Stimulated activated CD4-positive, alpha-beta T cell treated with anti-CD3 and anti-CD28 coated beads, TNF-alpha, amount 100 ng/mL, for 4 hours (primary cell): ENCODE measurements around the gene CLSTN1.

Experiments used
- DNase-seq, 3 experiments: peaks; one replicate each; pipeline ENCODE4 v3.0.0-alpha.2; 2020; ENCODE audit warnings: low read depth in 3 of 3

CLSTN1 gene

DNA sequence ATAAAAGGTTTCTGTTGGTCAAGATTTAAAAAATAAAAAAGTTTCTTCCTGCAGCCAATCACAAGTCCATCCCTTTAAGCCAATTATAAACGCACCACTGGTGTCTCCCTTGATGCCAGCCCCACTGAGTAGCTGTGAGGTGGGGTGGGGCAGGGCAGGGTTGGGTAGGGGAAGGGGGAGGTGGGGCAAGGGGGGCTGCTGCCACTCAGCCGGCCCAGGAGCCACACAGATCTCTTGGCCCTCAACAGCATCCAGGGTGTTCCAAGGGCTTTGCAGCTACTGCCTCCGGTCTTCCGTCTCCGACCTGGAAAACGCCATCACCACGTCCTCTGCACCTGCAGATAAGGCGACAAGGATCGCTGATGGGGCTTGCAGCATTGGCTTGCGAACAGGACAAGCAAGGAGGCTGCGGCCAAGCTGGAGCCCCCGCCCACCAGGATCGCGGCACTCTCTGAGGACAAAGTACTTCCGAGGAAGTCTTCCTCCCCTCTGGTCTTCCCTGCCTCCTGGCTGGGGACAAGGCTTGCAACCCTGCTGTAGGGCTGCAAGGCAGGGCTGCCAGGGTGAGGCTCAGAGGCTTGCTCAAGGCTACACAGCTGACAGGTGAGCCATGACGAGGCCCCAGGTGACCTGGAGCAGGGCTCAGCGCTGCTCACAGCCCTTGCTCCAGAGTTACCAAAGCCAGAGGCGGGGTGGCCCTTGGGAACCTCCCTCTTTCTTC is 26.8 kb upstream of the CLSTN1 start:
- no peak for DNase-seq

DNA sequence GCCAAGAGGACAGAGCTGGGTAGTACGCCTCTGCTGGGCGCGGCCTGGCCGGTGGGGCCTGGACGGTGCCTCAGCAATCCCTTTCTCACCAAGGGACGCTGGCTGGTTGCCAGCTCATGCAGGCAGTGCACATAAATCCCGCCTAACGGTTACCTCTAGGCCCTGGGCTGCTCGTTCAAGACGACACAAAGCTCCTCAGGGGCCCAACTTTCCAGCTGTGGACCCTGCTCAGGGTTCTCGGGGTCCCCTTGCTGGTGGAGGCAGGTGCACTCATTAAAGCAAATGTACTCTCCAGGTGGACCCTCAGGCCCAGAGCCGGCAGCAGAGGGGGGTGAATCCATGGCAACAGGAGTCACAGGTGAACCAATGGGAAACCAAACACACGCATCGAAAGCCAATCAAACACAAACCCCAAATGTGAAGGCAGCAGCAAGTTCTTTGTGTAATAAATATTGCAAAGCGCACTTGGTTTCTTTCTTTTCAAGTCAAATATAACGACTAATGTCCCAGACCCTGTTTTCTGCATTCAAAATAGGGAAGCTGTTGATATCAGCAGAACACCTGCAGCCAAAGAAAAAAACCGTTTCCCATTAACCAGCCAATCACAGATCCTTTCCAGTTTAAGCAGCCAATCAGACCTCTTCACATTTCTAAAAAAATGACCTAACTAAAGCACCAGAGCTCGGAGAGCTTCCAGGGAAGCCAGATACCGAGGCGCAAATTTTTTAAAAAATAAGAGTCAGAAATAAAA is 26.1 kb upstream of the CLSTN1 start:
- no peak for DNase-seq

GRCh38 chr1:9848022-9848421 is 24.3 kb upstream of the CLSTN1 start:
- no peak for DNase-seq

- DNase-seq = no peak
Measured at GRCh38 chr1:9847269-9847668, 23.5 kb upstream of the CLSTN1 start.

DNA sequence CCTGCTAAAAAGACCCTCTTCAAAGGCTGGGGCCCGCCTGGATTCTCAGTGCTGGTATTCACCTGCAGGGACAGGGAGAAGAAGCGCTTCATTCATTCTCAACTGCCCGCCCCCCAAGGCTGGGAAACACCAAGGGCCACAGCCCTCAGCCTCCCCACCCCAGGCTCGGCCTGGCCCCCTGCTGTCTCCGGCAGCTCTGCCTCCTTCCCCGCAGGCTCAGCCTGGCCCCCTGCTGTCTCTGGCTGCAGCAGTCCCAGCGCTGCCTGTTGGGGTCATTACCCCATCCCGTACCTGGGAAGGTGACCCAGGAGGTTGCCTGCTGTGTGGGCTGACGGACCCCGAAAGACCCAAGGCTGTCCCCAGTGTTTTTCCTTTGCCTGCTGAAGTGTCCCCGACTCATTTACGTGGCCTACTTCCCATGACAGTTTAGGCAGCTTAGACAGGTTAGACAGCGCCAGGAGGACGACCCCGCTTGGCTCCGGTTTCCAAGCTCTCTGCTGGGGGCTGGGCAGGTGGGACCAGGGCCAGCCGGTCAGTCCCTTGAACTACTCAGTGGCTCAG is 22.9 kb upstream of the CLSTN1 start:
- DNase-seq = no peak

DNA sequence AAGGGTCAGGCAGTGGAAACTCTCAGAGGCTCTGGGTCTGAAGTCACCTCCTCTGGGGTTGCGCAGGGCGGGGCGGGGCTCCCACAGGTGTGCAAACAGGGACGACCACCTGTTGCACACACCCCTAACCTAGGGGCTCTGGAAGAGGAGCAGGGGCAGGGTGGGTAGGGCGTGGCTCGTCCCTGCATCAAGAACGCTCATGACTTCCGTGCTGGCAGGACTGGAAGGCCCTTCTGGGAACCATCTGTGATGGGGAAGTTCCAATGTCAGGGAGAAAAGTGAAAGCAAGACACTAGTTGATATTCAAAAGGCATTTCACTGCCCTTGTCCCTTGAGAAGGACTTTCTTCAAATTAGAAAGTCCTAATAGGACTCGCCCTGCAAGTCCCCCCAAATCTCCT is 22.1 kb upstream of the CLSTN1 start:
- DNase-seq = no peak

GRCh38 chr1:9844756-9845155 is 21.0 kb upstream of the CLSTN1 start:
- no peak for DNase-seq

DNA sequence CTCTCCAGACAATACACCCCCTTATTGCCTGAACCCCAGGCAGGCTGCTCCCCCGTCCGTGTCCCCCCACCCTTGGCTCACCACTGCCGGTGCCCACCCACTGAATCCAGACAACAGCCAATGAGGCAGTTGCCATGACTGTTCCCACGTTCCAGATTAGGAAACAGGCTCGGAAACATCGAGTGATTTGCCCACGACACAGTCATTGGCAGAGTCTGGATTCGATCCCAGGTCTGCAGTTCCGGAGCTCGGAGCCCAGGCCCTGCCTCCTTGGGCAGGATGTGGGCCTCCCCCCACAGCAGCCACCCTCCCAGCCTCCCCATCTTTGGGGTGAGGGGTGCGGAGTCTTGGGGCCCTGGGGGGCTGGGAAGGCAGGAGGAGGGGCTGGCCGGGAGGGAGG is 20.3 kb upstream of the CLSTN1 start:
- no peak for DNase-seq

- DNase-seq = no peak
Measured at GRCh38 chr1:9843576-9843945, 19.8 kb upstream of the CLSTN1 start.

DNA sequence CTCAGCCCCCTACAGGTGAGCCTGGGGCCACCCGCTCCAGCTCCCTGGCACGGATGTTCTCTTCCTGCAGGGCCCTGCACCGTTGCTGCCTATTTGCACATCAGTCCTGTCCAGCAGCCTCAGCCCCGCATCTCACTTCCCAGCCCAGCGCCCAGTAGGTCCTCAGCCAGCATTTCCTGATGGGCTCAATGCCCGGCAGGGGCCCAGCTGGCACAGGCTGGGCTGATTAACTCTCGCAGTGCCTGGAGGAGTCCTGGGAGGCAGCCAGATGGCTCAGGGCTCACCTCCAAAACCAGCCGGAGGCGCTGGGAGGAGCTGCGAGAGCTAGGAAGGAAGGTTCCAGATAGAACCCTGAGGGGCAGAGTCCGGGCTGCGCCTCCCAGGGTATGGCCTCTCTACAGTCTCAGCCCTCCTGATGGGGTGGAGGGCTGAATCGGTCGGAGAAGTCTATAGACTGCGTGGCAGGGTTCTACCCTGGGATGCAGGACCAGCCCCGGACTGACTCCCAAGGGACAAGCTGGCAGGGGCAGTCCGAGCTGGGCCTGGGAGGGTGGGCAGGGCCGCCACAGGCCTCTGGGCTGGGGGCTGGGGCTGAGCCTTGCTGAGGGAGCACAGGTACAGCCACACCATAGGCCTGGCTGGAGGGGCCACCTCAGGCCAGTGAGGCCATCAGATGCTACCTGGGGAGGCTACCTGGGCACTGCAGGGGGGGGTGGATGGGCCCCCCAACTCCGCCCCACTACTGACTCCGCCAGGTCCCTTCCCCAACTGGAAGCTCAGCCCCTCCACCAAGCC is 19.2 kb upstream of the CLSTN1 start:
- DNase-seq = no peak

- DNase-seq = no peak
Measured at GRCh38 chr1:9842073-9842711, 18.4 kb upstream of the CLSTN1 start.

- DNase-seq = no peak
Measured at GRCh38 chr1:9841460-9841859, 17.7 kb upstream of the CLSTN1 start.

DNA sequence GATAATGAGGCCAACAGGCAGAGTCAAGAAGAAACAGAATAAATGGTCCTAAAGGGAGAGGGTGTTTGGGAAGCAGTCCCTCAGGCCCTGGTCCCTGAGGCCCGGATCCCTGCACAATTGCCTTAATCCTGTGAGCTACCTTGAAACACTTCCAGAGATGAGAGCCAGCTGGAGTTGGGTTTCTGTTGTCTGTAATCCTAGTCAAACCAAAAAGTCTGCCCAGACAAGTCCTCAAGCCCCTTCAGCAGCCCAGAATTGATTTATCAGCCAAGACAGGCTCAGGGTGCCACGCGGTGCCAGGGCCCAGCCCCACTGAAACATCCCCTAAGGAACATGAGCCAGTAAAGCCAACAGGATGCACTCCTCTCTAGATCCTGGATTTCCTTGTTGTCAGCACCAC is 16.4 kb upstream of the CLSTN1 start:
- no peak for DNase-seq

DNA sequence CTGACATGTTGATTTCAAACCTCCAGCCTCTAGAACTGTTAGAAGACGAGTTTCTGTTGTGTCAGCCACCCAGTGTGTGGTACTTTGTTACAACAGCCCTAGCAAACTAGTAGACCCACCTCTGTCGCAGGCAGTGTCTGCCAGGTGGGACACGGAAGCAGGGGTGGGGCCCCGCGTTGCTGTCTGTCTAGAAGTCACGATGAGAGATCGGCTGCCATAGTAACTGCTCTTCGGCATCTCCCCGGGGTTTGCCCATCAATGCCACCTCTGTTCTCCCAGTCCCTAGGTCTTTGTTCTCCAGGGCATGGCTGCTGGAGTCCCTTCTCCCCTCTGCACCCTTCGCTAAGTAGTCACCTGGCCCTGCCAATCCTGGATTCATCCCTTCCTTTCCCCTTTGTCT is 15.2 kb upstream of the CLSTN1 start:
- no peak for DNase-seq

DNA sequence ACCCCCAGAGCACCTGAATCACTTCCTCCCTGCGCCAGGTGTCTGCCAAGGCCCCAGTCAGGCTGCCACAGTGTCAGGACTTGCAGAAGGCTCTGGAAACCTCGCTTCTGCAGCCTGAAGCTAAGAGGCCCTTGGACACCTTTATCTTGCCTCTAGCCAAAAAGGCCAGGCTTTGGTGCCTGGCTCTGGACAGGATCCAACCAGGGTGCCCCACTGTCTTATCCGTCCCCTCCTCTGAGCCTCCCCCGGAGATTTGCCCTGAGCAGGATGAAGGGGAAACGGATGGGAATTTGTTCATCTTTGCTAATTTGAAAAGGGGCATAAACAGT is 12.8 kb upstream of the CLSTN1 start:
- DNase-seq = no peak

- DNase-seq = no peak
Measured at GRCh38 chr1:9835758-9836631, 12.2 kb upstream of the CLSTN1 start.

DNA sequence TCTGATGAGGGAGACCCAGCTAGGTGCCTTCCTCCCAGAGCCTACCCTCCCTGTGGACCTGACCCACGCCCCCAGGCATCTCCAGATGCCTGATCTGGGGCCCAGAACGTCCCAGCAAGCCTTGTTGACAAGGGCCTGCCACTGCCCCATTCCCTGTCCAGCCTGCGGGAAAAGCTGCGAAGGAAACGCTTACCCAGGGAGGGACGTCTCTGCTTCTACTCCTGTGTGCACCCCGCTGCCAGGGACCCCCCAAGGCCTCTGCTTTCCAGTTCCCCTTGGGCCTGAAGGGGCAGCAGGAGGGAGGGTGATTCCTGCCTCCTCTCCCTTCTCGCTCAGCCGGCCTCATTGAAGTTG is 11.6 kb upstream of the CLSTN1 start:
- DNase-seq = no peak

DNA sequence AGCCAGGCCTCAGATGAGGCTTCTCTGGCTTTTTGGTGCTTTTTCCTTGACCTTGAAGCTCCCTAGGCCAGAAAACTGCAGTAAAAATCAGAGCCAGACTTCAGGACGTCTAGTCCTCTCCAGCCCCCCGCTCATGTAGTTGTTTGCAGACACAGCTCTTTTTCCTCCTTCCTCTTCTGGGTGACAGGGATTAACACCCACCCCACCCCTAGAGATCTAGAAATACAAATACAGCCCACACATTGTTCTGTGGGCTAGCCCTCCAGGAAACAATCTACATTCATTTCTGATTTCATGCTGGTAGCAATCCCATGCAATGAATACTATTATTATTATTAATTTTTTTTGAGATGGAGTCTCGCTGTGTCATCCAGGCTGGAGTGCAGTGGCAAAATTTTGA is 9.9 kb upstream of the CLSTN1 start:
- DNase-seq = no peak

DNA sequence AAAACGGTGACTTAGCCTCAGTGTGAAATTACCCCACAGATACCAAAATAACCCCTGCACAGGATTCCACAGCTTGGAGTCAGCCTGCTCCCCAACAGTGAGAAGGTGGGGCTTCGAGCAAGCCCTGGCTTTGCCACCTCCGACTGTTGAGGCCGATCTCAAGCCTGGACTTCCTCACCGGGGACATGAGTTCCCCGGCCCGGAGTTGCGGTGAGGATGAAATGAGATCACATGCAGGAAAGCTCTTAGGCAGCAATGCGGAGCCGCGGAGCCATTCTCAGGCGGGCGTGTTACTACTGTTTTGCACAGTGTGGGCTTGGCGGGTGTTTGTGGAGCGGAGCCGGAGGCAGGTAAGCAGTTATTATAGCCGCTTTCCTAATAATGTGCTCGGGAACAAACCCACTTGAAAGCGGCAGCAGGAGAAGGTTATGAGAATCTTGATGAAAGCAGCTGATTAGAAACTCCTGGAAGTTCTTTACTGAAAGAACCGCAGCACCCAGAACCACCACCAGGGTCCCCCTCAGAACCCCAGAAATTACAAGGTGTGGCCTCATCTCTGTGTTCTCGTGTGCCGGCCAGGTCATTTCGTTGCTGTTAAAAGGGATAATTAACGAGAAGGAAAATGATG is 3.9 kb upstream of the CLSTN1 start:
- DNase-seq = no peak

GRCh38 chr1:9826616-9827015 is 2.9 kb upstream of the CLSTN1 start:
- no peak for DNase-seq

DNA sequence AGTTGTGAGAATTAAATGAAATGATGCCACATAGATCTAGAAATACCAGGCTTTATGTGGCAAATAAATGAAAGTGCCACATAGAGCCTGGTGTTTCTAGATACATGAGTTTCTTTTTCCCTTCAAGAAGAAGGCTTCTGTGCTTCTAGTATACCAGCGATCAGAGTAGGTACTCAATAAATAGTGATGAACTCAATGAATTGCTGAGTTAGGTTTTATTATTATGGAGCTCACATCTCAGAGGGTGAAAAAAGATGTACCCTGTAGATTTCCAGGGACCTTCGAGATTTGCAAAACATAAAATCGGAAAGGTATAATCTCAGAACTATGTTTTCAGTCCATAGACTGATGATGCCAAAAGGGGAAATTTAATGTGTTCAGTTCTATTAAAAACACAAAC is 2.3 kb upstream of the CLSTN1 start:
- no peak for DNase-seq
